HG02588 (cell line): ENCODE measurements around the gene ASB11.
"Not testable (repeated sequence)": the region's sequence is repeated elsewhere in the genome, so short reads cannot be mapped to it uniquely, and the experiment has no call there.

Experiments
- ATAC-seq: cut with Tn5 transposase; IDR thresholded peaks from one replicate; pipeline ENCODE4 v1.9.1; 2021; ENCODE audit warnings: mild to moderate bottlenecking, moderate library complexity; ENCODE audit not compliant: unreplicated experiment

Gene ASB11

GRCh38 chrX:15310117-15310516 is 5.3 kb downstream of the ASB11 start:
- ATAC-seq: no peak

GRCh38 chrX:15305899-15306298 is 9.5 kb downstream of the ASB11 start:
- not testable (repeated sequence) for ATAC-seq

- no peak for ATAC-seq
These were observed 13.5 kb downstream of the ASB11 start for GRCh38 chrX:15301924-15302323.

- ATAC-seq: no peak
These were observed 15.2 kb downstream of the ASB11 start for GRCh38 chrX:15299941-15300851.

GRCh38 chrX:15298780-15299179 is 16.7 kb downstream of the ASB11 start:
- no peak for ATAC-seq

GRCh38 chrX:15298201-15298600 is 17.2 kb downstream of the ASB11 start:
- ATAC-seq: no peak

- no peak for ATAC-seq
These were observed 22.0 kb downstream of the ASB11 start for GRCh38 chrX:15293451-15293850.

GRCh38 chrX:15292861-15293260 is 22.6 kb downstream of the ASB11 start:
- no peak for ATAC-seq

GRCh38 chrX:15277604-15278003 is 37.8 kb downstream of the ASB11 start:
- ATAC-seq: no peak

GRCh38 chrX:15274946-15275345 is 40.5 kb downstream of the ASB11 start:
- ATAC-seq: no peak

GRCh38 chrX:15273275-15273674 is 42.2 kb downstream of the ASB11 start:
- ATAC-seq: not testable (repeated sequence)

- no peak for ATAC-seq
These were observed 43.7 kb downstream of the ASB11 start for GRCh38 chrX:15271757-15272156.

GRCh38 chrX:15269618-15270521 is 45.6 kb downstream of the ASB11 start, which contains the start of gene ASB9:
ASB9 (minus strand) TSS chrX:15270083; CDS start chrX:15269874, 209 bp downstream.
- no peak for ATAC-seq

GRCh38 chrX:15269120-15269519 is 46.3 kb downstream of the ASB11 start:
- no peak for ATAC-seq

GRCh38 chrX:15254852-15255251 is 60.6 kb downstream of the ASB11 start:
- no peak for ATAC-seq

- ATAC-seq: no peak
These were observed 69.5 kb downstream of the ASB11 start for GRCh38 chrX:15245896-15246295.

- no peak for ATAC-seq
These were observed 71.0 kb downstream of the ASB11 start for GRCh38 chrX:15244421-15244820.

- ATAC-seq: no peak
These were observed 72.4 kb downstream of the ASB11 start for GRCh38 chrX:15242899-15243555.

- ATAC-seq: no peak
These were observed 74.1 kb downstream of the ASB11 start for GRCh38 chrX:15241301-15241700.

- ATAC-seq: no peak
These were observed 75.0 kb downstream of the ASB11 start for GRCh38 chrX:15240414-15240813.

GRCh38 chrX:15236146-15236545 is 79.3 kb downstream of the ASB11 start:
- ATAC-seq: no peak
